HG03196 (cell line): ENCODE data around the gene CKAP2L.
"Not testable (repeated sequence)": the region's sequence is repeated elsewhere in the genome, so short reads cannot be mapped to it uniquely, and the experiment has no call there.

Experiments used
- ATAC-seq: cut with Tn5 transposase; IDR thresholded peaks from one replicate; pipeline ENCODE4 v1.9.1; 2021; ENCODE audit not compliant: unreplicated experiment

CKAP2L gene

GRCh38 chr2:112726487-112727190 is 37.8 kb downstream of the CKAP2L start:
- peak; percentile 69 for ATAC-seq

GRCh38 chr2:112725545-112726457 is 38.6 kb downstream of the CKAP2L start:
- peak; percentile 43 for ATAC-seq

- no peak for ATAC-seq
Observed at GRCh38 chr2:112724591-112725525, 39.6 kb downstream of the CKAP2L start.

- ATAC-seq, result no peak
Observed at GRCh38 chr2:112723995-112724394, 40.4 kb downstream of the CKAP2L start.

GRCh38 chr2:112723547-112723940 is 40.9 kb downstream of the CKAP2L start:
- no peak for ATAC-seq

GRCh38 chr2:112722816-112723546 is 41.4 kb downstream of the CKAP2L start:
- no peak for ATAC-seq

GRCh38 chr2:112721819-112722522 is 42.4 kb downstream of the CKAP2L start:
- ATAC-seq, result no peak

- ATAC-seq, result no peak
Observed at GRCh38 chr2:112720785-112721184, 43.6 kb downstream of the CKAP2L start, which contains the start of gene NT5DC4. Gene NT5DC4 (plus strand): TSS chr2:112721020. CDS start chr2:112721080, 60 bp downstream.

GRCh38 chr2:112718863-112719370 is 45.5 kb downstream of the CKAP2L start:
- ATAC-seq, result no peak

- not testable (repeated sequence) for ATAC-seq
Observed at GRCh38 chr2:112716826-112717352, 47.5 kb downstream of the CKAP2L start.

GRCh38 chr2:112716094-112716493 is 48.3 kb downstream of the CKAP2L start:
- ATAC-seq, result not testable (repeated sequence)

- no peak for ATAC-seq
Observed at GRCh38 chr2:112714836-112715631, 49.4 kb downstream of the CKAP2L start.

- no peak for ATAC-seq
Observed at GRCh38 chr2:112714331-112714730, 50.1 kb downstream of the CKAP2L start.

- no peak for ATAC-seq
Observed at GRCh38 chr2:112713926-112714325, 50.5 kb downstream of the CKAP2L start.

- ATAC-seq, result no peak
Observed at GRCh38 chr2:112713585-112713925, 50.9 kb downstream of the CKAP2L start.

GRCh38 chr2:112712903-112713584 is 51.4 kb downstream of the CKAP2L start:
- ATAC-seq, result no peak

GRCh38 chr2:112712465-112712864 is 51.9 kb downstream of the CKAP2L start:
- no peak for ATAC-seq
